H7 (cell line): ENCODE data around the gene HKDC1. TPM values are rescaled to one million over a fixed set of nuclear protein-coding genes. Genes with fewer than 3 reads are reported as not detected.
A peak's percentile ranks its signal among the peaks of the same experiment; 100 is the strongest.
"Not testable (repeated sequence)": the region's sequence is repeated elsewhere in the genome, so short reads cannot be mapped to it uniquely, and the experiment has no call there.

Experiments
- DNase-seq: peaks from one replicate; pipeline ENCODE4 v3.0.0; 2012
- H3K27me3 ChIP-seq: 2 replicates; pipeline ENCODE4 v1.6.0; 2011; ENCODE audit warnings: mild to moderate bottlenecking, low read length; ENCODE audit not compliant: control insufficient read depth, insufficient read depth
- H3K36me3 ChIP-seq: replicated peaks from 2 replicates; pipeline ENCODE4 v1.5.1; 2011; ENCODE audit warnings: low read length; ENCODE audit not compliant: control insufficient read depth, insufficient read depth
- H3K4me3 ChIP-seq: 2 replicates; pipeline ENCODE4 v1.5.1; 2011; ENCODE audit warnings: low read depth, mild to moderate bottlenecking, control low read depth, low read length, moderate library complexity; ENCODE audit not compliant: insufficient read depth
- total RNA-seq: library from RNA; depleted of rRNA; stranded (reverse); fragments of >200 nt; shearing (Covaris generic); gene quantifications from 2 replicates; pipeline ENCODE4 v1.2.3, GENCODE V29; 2014; rRNA removed

Gene HKDC1
- total RNA-seq: 0.03 TPM in 1 of 2 replicates, not detected in the other

DNA sequence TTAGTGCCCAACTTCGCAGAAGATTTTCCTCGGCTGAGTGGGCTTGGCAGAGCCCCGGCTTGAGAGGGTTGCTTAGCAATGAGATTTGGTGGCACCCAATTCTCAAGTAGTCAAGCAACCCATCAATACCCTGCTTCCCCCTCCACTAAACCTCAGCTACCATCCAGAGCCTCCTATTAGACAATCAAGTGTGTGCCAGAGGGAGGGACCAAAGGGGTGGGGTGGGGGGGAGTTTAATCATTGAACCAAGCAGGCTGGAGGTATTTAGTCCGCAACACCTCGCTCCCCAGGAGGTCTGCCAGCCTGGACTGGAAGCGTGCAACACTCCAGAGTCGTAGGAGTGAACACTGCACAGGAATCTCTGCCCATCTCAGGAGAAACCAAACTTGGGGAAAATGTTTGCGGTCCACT lies at the start of gene HKDC1:
Gene HKDC1 (plus strand): TSS at position 292 of the 411 bp plus-strand sequence. CDS start 104 bp downstream, at position 396.
- H3K4me3 ChIP-seq: no peak within 1 kb of the TSS
- no peak for DNase-seq

DNA sequence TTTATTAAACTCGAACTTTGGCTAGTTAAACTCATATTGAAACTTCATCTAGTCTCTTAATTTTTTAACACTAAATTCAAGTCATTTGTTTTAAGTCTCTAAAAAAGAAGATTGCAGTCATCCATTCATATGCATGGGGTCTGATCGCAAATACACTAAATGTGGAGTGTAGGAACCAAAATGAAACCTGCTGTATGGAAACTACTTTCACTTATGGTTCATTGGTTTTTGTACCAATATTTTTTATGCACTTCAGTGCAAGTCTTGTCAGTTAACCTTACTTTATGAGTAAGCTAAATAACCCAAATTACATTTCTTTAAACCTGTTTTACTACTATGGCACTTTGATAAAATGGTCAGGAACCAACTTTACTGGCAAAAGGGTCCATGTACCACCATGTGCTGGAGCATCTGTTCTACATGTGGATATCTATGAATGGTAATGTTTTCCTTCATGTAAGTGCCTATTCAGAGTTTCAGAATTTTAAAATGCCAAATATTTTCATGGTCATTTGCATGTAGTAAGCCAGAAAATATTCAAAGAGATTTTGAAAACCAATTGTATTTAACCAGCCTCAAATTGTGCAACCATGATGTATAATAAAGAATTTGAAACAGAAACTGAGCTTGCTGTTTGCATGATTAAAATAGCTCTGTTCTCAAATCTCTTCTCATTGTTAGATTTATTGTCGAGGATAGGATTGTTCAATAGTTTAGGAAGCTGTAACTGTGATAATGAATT lies 47.7 kb upstream of the HKDC1 start:
- DNase-seq: no peak
- Histone ChIP-seq H3K27me3 (no peaks in the 10 kb centered on the region), H3K36me3 (no peaks in the 10 kb centered on the region), H3K4me3 (no peak overlapping the region)

More for the DNA sequence above, at the start of gene HKDC1:
- no peaks in the 10 kb centered on the region for H3K27me3 ChIP-seq
- no peaks in the 10 kb centered on the region for H3K36me3 ChIP-seq

DNA sequence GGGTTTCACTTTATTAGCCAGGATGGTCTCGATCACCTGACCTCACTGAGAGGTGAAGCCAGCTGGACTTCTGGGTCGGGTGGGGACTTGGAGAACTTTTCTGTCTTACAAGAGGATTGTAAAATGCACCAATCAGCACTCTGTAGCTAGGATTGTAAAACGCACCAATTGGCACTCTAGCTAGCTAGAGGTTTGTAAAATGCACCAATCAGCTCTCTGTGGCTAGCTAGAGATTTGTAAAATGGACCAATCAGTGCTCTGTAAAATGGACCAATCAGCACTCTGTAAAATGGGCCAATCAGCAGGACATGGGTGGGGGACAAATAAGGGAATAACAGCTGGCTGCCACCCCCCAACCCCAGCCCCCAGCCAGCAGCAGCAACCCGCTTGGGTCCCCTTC lies 44.8 kb upstream of the HKDC1 start:
- not testable (repeated sequence) for H3K27me3 ChIP-seq, DNase-seq, H3K4me3 ChIP-seq, H3K36me3 ChIP-seq

GRCh38 chr10:69176823-69177222 lies 43.3 kb upstream of the HKDC1 start:
- Histone ChIP-seq H3K4me3 (no peak overlapping the region), H3K27me3 (no peaks in the 10 kb centered on the region), H3K36me3 (no peaks in the 10 kb centered on the region)
- DNase-seq: no peak

DNA sequence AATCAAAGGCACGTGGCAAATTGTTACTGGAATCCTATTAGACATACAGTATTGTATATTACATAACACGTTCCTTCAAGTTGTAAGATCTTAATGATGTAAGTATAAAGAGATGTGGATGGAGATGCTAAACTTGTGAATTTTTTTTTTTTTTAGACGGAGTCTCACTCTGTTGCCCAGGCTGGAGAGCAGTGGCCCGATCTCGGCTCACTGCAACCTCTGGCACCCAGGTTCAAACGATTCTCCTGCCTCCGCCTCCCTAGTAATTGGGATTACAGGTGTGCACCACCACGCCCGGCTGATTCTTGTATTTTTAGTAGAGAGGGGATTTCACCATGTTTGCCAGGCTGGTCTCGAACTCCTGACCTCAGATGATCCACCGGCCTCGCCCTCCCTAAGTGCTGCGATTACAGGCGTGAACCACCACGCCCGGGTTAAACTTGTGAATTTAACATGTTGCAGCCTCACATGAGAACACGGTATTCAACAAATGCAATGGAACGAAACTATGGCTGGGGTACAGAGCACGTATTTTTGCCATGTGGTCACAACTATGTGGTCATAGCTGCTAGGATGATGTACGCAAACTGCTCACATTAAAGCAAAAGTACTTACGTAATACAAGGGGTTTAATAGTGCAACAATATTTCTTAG lies 40.9 kb upstream of the HKDC1 start:
- peak overlapping the region; percentile 96 for H3K4me3 ChIP-seq
- peaks cover 4% of the 10 kb centered on the region; the same call in 1 of the 2 replicates for H3K36me3 ChIP-seq
- DNase-seq: peak; percentile 26
- no peaks in the 10 kb centered on the region for H3K27me3 ChIP-seq

DNA sequence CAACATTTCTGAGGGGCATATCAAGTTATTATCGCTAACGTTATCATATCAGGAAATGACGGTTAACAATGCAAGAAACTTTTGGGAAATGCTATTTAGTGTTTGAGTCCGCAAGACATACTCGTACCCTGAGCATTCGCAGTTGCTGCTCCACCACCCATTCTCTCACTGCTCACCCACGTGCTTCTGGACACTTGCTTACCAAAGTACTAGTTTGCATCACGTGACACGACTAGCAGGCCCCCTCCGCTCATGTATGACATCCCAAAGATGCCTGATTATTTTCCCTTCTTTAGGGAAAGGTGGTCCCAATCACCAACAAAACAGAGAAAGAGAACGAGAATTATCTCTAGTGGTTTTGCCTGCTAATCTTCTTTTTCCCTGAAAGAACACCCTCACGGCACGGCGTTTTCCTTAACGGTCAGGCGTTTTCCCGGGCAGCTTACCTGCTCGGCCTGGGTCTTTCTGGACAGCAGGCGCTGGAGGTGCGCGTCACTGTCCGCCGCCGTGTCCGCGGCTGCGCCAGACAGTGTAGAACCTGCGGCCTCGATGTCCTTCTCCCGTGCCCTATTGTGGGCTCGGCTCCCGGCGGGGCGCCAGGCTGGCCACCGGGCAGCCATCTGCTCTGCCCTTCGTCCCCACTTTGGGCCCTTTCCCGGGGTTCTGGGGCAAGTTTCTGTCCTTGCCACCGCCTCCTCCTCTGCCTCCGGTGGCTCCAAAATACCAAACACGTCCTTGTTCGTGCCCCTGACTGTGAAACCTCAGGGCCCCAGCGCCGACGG lies 40.2 kb upstream of the HKDC1 start, which contains the start of gene SUPV3L1:
Gene SUPV3L1 (plus strand): TSS at position 492 of the 782 bp plus-strand sequence. CDS start 58 bp downstream, at position 550.
- Histone ChIP-seq H3K27me3 (no peaks in the 10 kb centered on the region), H3K36me3 (peaks cover 4% of the 10 kb centered on the region; the same call in 1 of the 2 replicates)

GRCh38 chr10:69180525-69181204 lies 39.5 kb upstream of the HKDC1 start:
- peak; percentile 30 for DNase-seq

More for the DNA sequence above, 40.2 kb upstream of the HKDC1 start, which contains the start of gene SUPV3L1:
- peak; percentile 91 for DNase-seq
- peak within 1 kb of the TSS; percentile 96 for H3K4me3 ChIP-seq

DNA sequence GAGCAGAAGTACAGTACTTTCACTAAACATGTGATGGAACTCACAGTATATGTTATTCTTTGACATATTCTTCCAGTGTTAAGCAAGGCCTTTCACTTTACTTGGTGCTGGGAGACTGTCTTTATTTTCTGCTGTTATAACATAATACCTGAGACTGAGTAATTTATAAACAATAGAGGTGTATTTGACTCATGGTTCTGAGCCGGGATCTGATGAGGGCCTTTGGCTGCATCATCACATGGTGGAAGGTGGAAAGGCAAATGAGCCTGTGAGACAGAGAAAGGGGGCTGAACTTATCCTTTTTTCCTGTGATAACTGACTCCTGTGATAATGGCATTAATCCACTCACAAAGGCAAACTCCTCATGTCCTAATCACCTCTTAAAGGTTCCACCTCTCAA lies 38.7 kb upstream of the HKDC1 start:
- Histone ChIP-seq H3K4me3 (no peak overlapping the region), H3K36me3 (peaks cover 5% of the 10 kb centered on the region; the same call in 1 of the 2 replicates), H3K27me3 (no peaks in the 10 kb centered on the region)
- no peak for DNase-seq

More at GRCh38 chr10:69180525-69181204, 39.5 kb upstream of the HKDC1 start:
- Histone ChIP-seq H3K4me3 (peak overlapping the region; percentile 96), H3K27me3 (no peaks in the 10 kb centered on the region), H3K36me3 (peaks cover 4% of the 10 kb centered on the region; the same call in 1 of the 2 replicates)

- Histone ChIP-seq H3K4me3 (no peak overlapping the region), H3K36me3 (peaks cover 8% of the 10 kb centered on the region)
Measured at GRCh38 chr10:69182005-69182404, 38.1 kb upstream of the HKDC1 start.

DNA sequence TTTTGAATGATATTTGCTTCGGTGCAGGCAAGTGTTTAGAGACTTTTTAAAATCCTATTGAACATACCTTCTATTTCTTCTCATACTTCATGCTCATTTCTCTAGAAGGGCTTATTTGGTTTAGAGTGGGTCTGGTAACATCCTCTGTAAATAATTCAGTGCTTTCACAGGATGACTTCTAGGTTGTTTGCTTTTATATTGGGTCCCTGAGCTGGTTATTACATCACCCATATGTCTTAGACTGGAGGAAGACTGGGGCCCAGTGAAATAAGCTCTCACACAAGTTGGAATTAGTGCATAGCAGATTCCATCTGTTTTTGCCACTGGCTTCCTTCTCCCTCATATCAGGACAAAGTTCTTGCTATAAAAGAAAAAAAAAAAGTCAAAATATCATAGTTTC lies 33.6 kb upstream of the HKDC1 start:
- no peaks in the 10 kb centered on the region for H3K27me3 ChIP-seq
- H3K4me3 ChIP-seq: no peak overlapping the region
- H3K36me3 ChIP-seq: peaks cover 16% of the 10 kb centered on the region
- DNase-seq: no peak

More at GRCh38 chr10:69182005-69182404, 38.1 kb upstream of the HKDC1 start:
- no peak for DNase-seq
- no peaks in the 10 kb centered on the region for H3K27me3 ChIP-seq

DNA sequence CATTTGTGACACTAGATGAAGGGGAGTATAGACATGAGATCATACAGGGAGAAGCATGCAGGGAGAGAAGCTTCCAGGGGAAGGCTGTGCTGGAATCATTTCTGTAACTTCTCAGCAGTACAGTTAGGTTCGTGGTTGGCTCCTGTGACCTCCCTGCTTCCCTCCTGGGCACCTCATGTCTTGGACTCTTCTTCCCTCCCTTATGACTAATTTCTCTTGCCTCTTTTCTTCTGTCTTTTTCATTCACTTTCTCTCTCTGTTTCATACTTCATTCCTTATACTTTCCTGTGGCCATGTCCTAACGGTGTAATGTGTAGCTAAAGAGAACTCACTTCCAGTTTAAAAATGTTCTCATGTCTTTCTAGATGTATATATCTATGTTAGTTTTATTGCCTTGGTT lies 19.1 kb upstream of the HKDC1 start:
- Histone ChIP-seq H3K27me3 (no peaks in the 10 kb centered on the region), H3K36me3 (peaks cover 20% of the 10 kb centered on the region), H3K4me3 (no peak overlapping the region)
- DNase-seq: no peak

GRCh38 chr10:69202332-69202731 lies 17.8 kb upstream of the HKDC1 start:
- Histone ChIP-seq H3K36me3 (peaks cover 20% of the 10 kb centered on the region), H3K27me3 (no peaks in the 10 kb centered on the region), H3K4me3 (no peak overlapping the region)
- no peak for DNase-seq

GRCh38 chr10:69208761-69209160 lies 11.4 kb upstream of the HKDC1 start:
- DNase-seq: no peak
- no peak overlapping the region for H3K4me3 ChIP-seq
- H3K36me3 ChIP-seq: peaks cover 6% of the 10 kb centered on the region
- no peaks in the 10 kb centered on the region for H3K27me3 ChIP-seq
